Trophoblast cell (in vitro differentiated cells and primary cell): ENCODE measurements around the gene KPNA6.
A peak's percentile ranks its signal among the peaks of the same experiment; 100 is the strongest.

Experiments used
- DNase-seq, 2 donors: peaks; one replicate each; pipeline ENCODE4 v3.0.0-alpha.2; 2016
- H2AFZ ChIP-seq: 2 replicates; pipeline ENCODE4 v1.6.1; 2013; ENCODE audit warnings: low read length, moderate library complexity, mild to moderate bottlenecking; ENCODE audit not compliant: insufficient read depth, poor library complexity
- H2AK5ac ChIP-seq: 2 replicates; pipeline ENCODE4 v1.6.1; 2013; ENCODE audit warnings: mild to moderate bottlenecking, low read length
- H2BK120ac ChIP-seq: 2 replicates; pipeline ENCODE4 v1.6.1; 2013; ENCODE audit warnings: low read length, mild to moderate bottlenecking, moderate library complexity; ENCODE audit not compliant: insufficient read depth, poor library complexity
- H2BK12ac ChIP-seq: 2 replicates; pipeline ENCODE4 v1.6.1; 2013; ENCODE audit warnings: mild to moderate bottlenecking, low read length, moderate library complexity
- H2BK5ac ChIP-seq: 2 replicates; pipeline ENCODE4 v1.6.1; 2013; ENCODE audit warnings: low read length, low read depth, moderate library complexity, mild to moderate bottlenecking; ENCODE audit not compliant: poor library complexity
- H3K14ac ChIP-seq: 2 replicates; pipeline ENCODE4 v1.6.1; 2013; ENCODE audit warnings: mild to moderate bottlenecking, low read length
- H3K18ac ChIP-seq: 2 replicates; pipeline ENCODE4 v1.6.1; 2013; ENCODE audit warnings: mild to moderate bottlenecking, low read length
- H3K23ac ChIP-seq: 2 replicates; pipeline ENCODE4 v1.6.1; 2013; ENCODE audit warnings: low read length
- H3K27ac ChIP-seq: 2 replicates; pipeline ENCODE4 v1.5.1; 2013; ENCODE audit warnings: low read depth, mild to moderate bottlenecking, inconsistent platforms, low read length, moderate library complexity
- H3K27me3 ChIP-seq: 2 replicates; pipeline ENCODE4 v1.6.1; 2013; ENCODE audit warnings: inconsistent platforms, mild to moderate bottlenecking, low read length, moderate library complexity; ENCODE audit not compliant: insufficient read depth
- H3K36me3 ChIP-seq, 2 experiments: 1 replicate in 1 of 2; 2 replicates in 1 of 2; pipeline ENCODE4 v1.6.1; 2013; ENCODE audit warnings: low read length in 2 of 2, mild to moderate bottlenecking in 2 of 2, moderate library complexity in 1 of 2; ENCODE audit not compliant: insufficient read depth in 2 of 2, control insufficient read depth in 1 of 2
- H3K4ac ChIP-seq: 2 replicates; pipeline ENCODE4 v1.6.1; 2013; ENCODE audit warnings: low read depth, mild to moderate bottlenecking, low read length, moderate library complexity
- H3K4me1 ChIP-seq, 2 experiments: 1 replicate in 1 of 2; 2 replicates in 1 of 2; pipeline ENCODE4 v1.6.1; 2013; ENCODE audit warnings: low read length in 2 of 2, mild to moderate bottlenecking in 2 of 2, moderate library complexity in 1 of 2; ENCODE audit not compliant: insufficient read depth in 2 of 2, control insufficient read depth in 1 of 2
- H3K4me2 ChIP-seq: 2 replicates; pipeline ENCODE4 v1.6.1; 2013; ENCODE audit warnings: inconsistent platforms, mild to moderate bottlenecking, low read length, moderate library complexity
- H3K4me3 ChIP-seq: 2 replicates; pipeline ENCODE4 v1.5.1; 2013; ENCODE audit warnings: mild to moderate bottlenecking, low read depth, low read length, inconsistent platforms
- H3K79me1 ChIP-seq: one replicate; pipeline ENCODE4 v1.6.1; 2013; ENCODE audit warnings: low read length
- H3K79me2 ChIP-seq: 2 replicates; pipeline ENCODE4 v1.6.1; 2013; ENCODE audit warnings: low read length, mild to moderate bottlenecking; ENCODE audit not compliant: control insufficient read depth, insufficient read depth, poor library complexity
- H3K9ac ChIP-seq: 2 replicates; pipeline ENCODE4 v1.6.1; 2013; ENCODE audit warnings: mild to moderate bottlenecking, low read length
- H3K9me3 ChIP-seq: 2 replicates; pipeline ENCODE4 v1.6.1; 2013; ENCODE audit warnings: low read depth, mild to moderate bottlenecking, control low read depth, inconsistent platforms, low read length; ENCODE audit not compliant: insufficient read depth
- H4K12ac ChIP-seq: 2 replicates; pipeline ENCODE4 v1.6.1; 2013; ENCODE audit warnings: low read depth, mild to moderate bottlenecking, low read length, moderate library complexity
- H4K8ac ChIP-seq: 2 replicates; pipeline ENCODE4 v1.6.1; 2013; ENCODE audit warnings: low read depth, mild to moderate bottlenecking, low read length, moderate library complexity
- H4K91ac ChIP-seq: one replicate; pipeline ENCODE4 v1.6.1; 2013; ENCODE audit warnings: low read depth, mild to moderate bottlenecking, low read length, moderate library complexity
- WGBS: extraction: QIAGEN DNeasy Blood & Tissue Kit; methylation state at CpG from one replicate; pipeline ENCODE4 v1.1.7; 2013; ENCODE audit warnings: missing lambda C conversion rate; ENCODE audit not compliant: insufficient read length, insufficient coverage; ENCODE audit errors: extremely low coverage; 5-methylcytosine and 5-hydroxymethylcytosine counted together

Gene KPNA6

DNA sequence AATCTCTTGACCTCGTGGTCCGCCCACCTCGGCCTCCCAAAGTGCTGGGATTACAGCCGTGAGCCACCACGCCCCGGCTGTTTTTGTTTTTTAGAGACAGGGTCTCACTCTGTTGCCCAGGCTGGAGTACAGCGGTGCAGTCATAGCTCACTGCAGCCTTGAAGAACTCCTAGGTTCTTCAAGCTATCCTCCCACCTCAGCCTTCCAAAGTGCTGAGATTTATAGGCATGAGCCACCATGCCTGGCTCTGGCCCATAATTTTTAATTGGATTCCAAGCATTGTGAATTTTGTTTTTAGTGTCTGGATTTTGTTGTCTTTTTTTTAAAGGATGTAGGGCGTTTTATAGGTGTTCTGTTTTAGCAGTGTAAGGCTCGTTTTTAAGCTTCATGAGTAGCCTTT lies 43.0 kb downstream of the KPNA6 start:
- Histone ChIP-seq H3K36me3 (peaks cover 10 to 11% of the 10 kb centered on the region in 2 experiments), H2AFZ (no peak overlapping the region), H3K9ac (no peak overlapping the region), H3K4ac (no peak overlapping the region), H3K23ac (no peak overlapping the region), H4K8ac (no peak overlapping the region), H2BK12ac (no peak overlapping the region), H3K79me1 (no peaks in the 10 kb centered on the region), H2BK5ac (no peak overlapping the region), H4K12ac (no peak overlapping the region), H2AK5ac (no peak overlapping the region), H3K27ac (no peak overlapping the region), H3K4me1 (no peaks in the 10 kb centered on the region), H3K4me2 (no peak overlapping the region), H2BK120ac (no peak overlapping the region), H3K4me3 (no peak overlapping the region), H3K14ac (no peak overlapping the region), H3K27me3 (no peaks in the 10 kb centered on the region), H3K18ac (no peak overlapping the region), H4K91ac (no peak overlapping the region), H3K9me3 (peaks cover 3% of the 10 kb centered on the region), H3K79me2 (no peaks in the 10 kb centered on the region)
- no peak for DNase-seq
- no CpG with 5 or more reads among the region's 9 CpGs for WGBS

- H3K27me3 ChIP-seq, result no peaks in the 10 kb centered on the region
- peaks cover 3% of the 10 kb centered on the region for H3K9me3 ChIP-seq
- H3K23ac ChIP-seq, result no peak overlapping the region
- H2AK5ac ChIP-seq, result no peak overlapping the region
- H3K4me3 ChIP-seq, result no peak overlapping the region
- no peak overlapping the region for H2AFZ ChIP-seq
- no peak overlapping the region for H2BK5ac ChIP-seq
- no peak overlapping the region for H3K9ac ChIP-seq
- H3K14ac ChIP-seq, result no peak overlapping the region
- H2BK120ac ChIP-seq, result no peak overlapping the region
- no peak overlapping the region for H3K4me2 ChIP-seq
- H3K27ac ChIP-seq, result no peak overlapping the region
- H3K4me1 ChIP-seq, result no peaks in the 10 kb centered on the region
- no peaks in the 10 kb centered on the region for H3K79me2 ChIP-seq
- peaks cover 13 to 14% of the 10 kb centered on the region in 2 experiments for H3K36me3 ChIP-seq
- H3K4ac ChIP-seq, result no peak overlapping the region
- H3K18ac ChIP-seq, result no peak overlapping the region
- H3K79me1 ChIP-seq, result no peaks in the 10 kb centered on the region
- H4K91ac ChIP-seq, result no peak overlapping the region
- H2BK12ac ChIP-seq, result no peak overlapping the region
- no CpG with 5 or more reads among the region's 5 CpGs for WGBS
- no peak for DNase-seq
- no peak overlapping the region for H4K8ac ChIP-seq
- H4K12ac ChIP-seq, result no peak overlapping the region
These were observed 43.5 kb downstream of the KPNA6 start for GRCh38 chr1:32151319-32151787.

DNA sequence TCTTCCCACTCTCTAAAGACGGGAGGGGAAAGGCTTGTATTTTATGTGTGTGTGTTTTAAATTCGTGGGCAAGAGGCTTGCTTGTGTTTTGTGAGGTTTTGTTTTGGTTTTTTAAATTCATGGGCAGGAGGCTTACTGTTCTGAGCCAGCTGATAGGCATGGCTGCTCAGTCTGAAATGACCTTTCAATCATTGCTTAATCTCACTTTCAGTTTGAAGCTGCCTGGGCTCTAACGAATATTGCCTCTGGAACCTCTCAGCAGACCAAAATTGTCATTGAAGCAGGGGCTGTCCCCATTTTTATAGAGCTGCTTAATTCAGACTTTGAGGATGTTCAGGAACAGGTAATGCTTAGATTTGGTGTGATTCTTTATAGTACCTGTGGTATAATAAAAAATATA lies 51.3 kb downstream of the KPNA6 start:
- Histone ChIP-seq H2BK12ac (no peak overlapping the region), H3K14ac (no peak overlapping the region), H3K4me3 (no peak overlapping the region), H3K27me3 (no peaks in the 10 kb centered on the region), H3K79me1 (no peaks in the 10 kb centered on the region), H3K4me2 (no peak overlapping the region), H2BK5ac (no peak overlapping the region), H2BK120ac (no peak overlapping the region), H3K27ac (no peak overlapping the region), H3K4me1 (peaks cover 2 to 3% of the 10 kb centered on the region in 2 experiments), H4K12ac (no peak overlapping the region), H3K36me3 (peaks cover 26 to 53% of the 10 kb centered on the region in 2 experiments), H3K9me3 (no peaks in the 10 kb centered on the region), H3K4ac (no peak overlapping the region), H3K18ac (no peak overlapping the region), H4K91ac (no peak overlapping the region), H3K79me2 (no peaks in the 10 kb centered on the region), H3K9ac (no peak overlapping the region), H4K8ac (no peak overlapping the region), H2AK5ac (no peak overlapping the region), H3K23ac (no peak overlapping the region), H2AFZ (no peak overlapping the region)
- WGBS, result no CpG with 5 or more reads among the region's 3 CpGs
- no peak for DNase-seq

GRCh38 chr1:32163405-32163804 lies 55.5 kb downstream of the KPNA6 start:
- peak in 1 of 2 donors; percentile 46 for DNase-seq
- no peaks in the 10 kb centered on the region for H3K27me3 ChIP-seq
- H2BK120ac ChIP-seq, result no peak overlapping the region
- no peaks in the 10 kb centered on the region for H3K9me3 ChIP-seq
- no peak overlapping the region for H3K4me2 ChIP-seq
- WGBS, result no CpG with 5 or more reads among the region's 2 CpGs
- no peak overlapping the region for H3K18ac ChIP-seq
- H4K91ac ChIP-seq, result no peak overlapping the region
- H3K79me1 ChIP-seq, result no peaks in the 10 kb centered on the region
- no peak overlapping the region for H4K8ac ChIP-seq
- H3K79me2 ChIP-seq, result no peaks in the 10 kb centered on the region
- H4K12ac ChIP-seq, result no peak overlapping the region
- H3K27ac ChIP-seq, result no peak overlapping the region
- H3K9ac ChIP-seq, result no peak overlapping the region
- no peak overlapping the region for H2BK5ac ChIP-seq
- no peak overlapping the region for H2AK5ac ChIP-seq
- H2BK12ac ChIP-seq, result no peak overlapping the region
- no peak overlapping the region for H3K4me3 ChIP-seq
- H3K4me1 ChIP-seq, result peaks cover 2 to 3% of the 10 kb centered on the region in 2 experiments
- peaks cover 34 to 55% of the 10 kb centered on the region in 2 experiments for H3K36me3 ChIP-seq
- no peak overlapping the region for H3K4ac ChIP-seq
- no peak overlapping the region for H3K23ac ChIP-seq
- no peak overlapping the region for H2AFZ ChIP-seq
- no peak overlapping the region for H3K14ac ChIP-seq
